Liver (tissue), 9 donors: ENCODE measurements around the gene MYO1H. TPM values are rescaled to one million over a fixed set of nuclear protein-coding genes. Genes with fewer than 3 reads are reported as not detected.

Experiments used
- DNase-seq: peaks from one replicate; pipeline ENCODE4 v3.0.0-alpha.2; 2017; ENCODE audit warnings: low spot score
- H3K27ac ChIP-seq, 2 donors: one replicate each; pipeline ENCODE4 v1.7.0; 2013; ENCODE audit warnings: inconsistent platforms in 2 of 2, low read length in 2 of 2, control low read depth in 1 of 2, low read depth in 1 of 2, mild to moderate bottlenecking in 1 of 2
- H3K27me3 ChIP-seq, 4 donors: one replicate each; pipeline versions ENCODE4 v1.6.1 to v1.7.0; 2013; ENCODE audit warnings: low read length in 3 of 4, inconsistent platforms in 1 of 4, mild to moderate bottlenecking in 1 of 4, moderate library complexity in 1 of 4; ENCODE audit not compliant: control insufficient read depth in 4 of 4, insufficient read depth in 4 of 4
- H3K36me3 ChIP-seq, 4 donors: one replicate each; pipeline versions ENCODE4 v1.6.1 to v1.7.0; 2013; ENCODE audit warnings: low read length in 3 of 4, mild to moderate bottlenecking in 3 of 4, low read depth in 1 of 4, moderate library complexity in 1 of 4; ENCODE audit not compliant: control insufficient read depth in 4 of 4, insufficient read depth in 3 of 4
- H3K4me1 ChIP-seq, 4 donors: one replicate each; pipeline versions ENCODE4 v1.6.1 to v1.7.0; 2013; ENCODE audit warnings: low read length in 3 of 4, mild to moderate bottlenecking in 3 of 4, moderate library complexity in 1 of 4; ENCODE audit not compliant: control insufficient read depth in 4 of 4, insufficient read depth in 4 of 4
- H3K4me3 ChIP-seq, 3 donors: one replicate each; pipeline versions ENCODE4 v1.6.1 to v1.7.0; 2013; ENCODE audit warnings: low read length in 3 of 3, control low read depth in 1 of 3, low read depth in 1 of 3, mild to moderate bottlenecking in 1 of 3
- H3K9ac ChIP-seq, 2 donors: one replicate each; pipeline ENCODE4 v1.7.0; 2013; ENCODE audit warnings: low read length in 2 of 2, mild to moderate bottlenecking in 2 of 2, moderate library complexity in 2 of 2, control low read depth in 1 of 2, low read depth in 1 of 2
- H3K9me3 ChIP-seq, 4 donors: one replicate each; pipeline versions ENCODE4 v1.6.1 to v1.7.0; 2013; ENCODE audit warnings: low read length in 3 of 4; ENCODE audit not compliant: control insufficient read depth in 4 of 4
- EGR1 ChIP-seq, 2 donors: IDR thresholded peaks; 2 replicates each; pipeline ENCODE4 v1.6.1; 2016 to 2018; ENCODE audit warnings: antibody characterized with exemption in 2 of 2, low read depth in 2 of 2
- HNF4A ChIP-seq, 2 donors: conservative IDR thresholded peaks; 2 replicates each; pipeline ENCODE4 v1.6.1; 2016; ENCODE audit warnings: antibody characterized with exemption in 2 of 2, mild to moderate bottlenecking in 2 of 2
- HNF4G ChIP-seq: IDR thresholded peaks from 2 replicates; pipeline ENCODE4 v1.6.1; 2016; ENCODE audit warnings: antibody characterized with exemption
- JUND ChIP-seq, 2 donors: IDR thresholded peaks; 2 replicates each; pipeline ENCODE4 v1.6.1; 2016; ENCODE audit warnings: antibody characterized with exemption in 2 of 2
- RAD21 ChIP-seq, 2 donors: IDR thresholded peaks; 2 replicates each; pipeline ENCODE4 v1.6.1; 2016; ENCODE audit warnings: antibody characterized with exemption in 2 of 2, mild to moderate bottlenecking in 2 of 2
- REST ChIP-seq: IDR thresholded peaks from 2 replicates; pipeline ENCODE4 v1.6.1; 2016; ENCODE audit warnings: antibody characterized with exemption, mild to moderate bottlenecking
- RXRA ChIP-seq, 2 donors: IDR thresholded peaks; 2 replicates each; pipeline ENCODE4 v1.6.1; 2017 to 2018; ENCODE audit warnings: antibody characterized with exemption in 2 of 2, mild to moderate bottlenecking in 1 of 2
- SP1 ChIP-seq: IDR thresholded peaks from 2 replicates; pipeline ENCODE4 v1.6.1; 2018; ENCODE audit warnings: antibody characterized with exemption, mild to moderate bottlenecking
- TAF1 ChIP-seq: conservative IDR thresholded peaks from 2 replicates; pipeline ENCODE4 v1.6.1; 2016; ENCODE audit warnings: antibody characterized with exemption, mild to moderate bottlenecking
- YY1 ChIP-seq: IDR thresholded peaks from 2 replicates; pipeline ENCODE4 v1.6.1; 2016; ENCODE audit warnings: antibody characterized with exemption, mild to moderate bottlenecking
- WGBS: extraction: QIAGEN DNeasy Blood & Tissue Kit; methylation state at CpG from one replicate; pipeline ENCODE4 v1.1.7; 2013; 5-methylcytosine and 5-hydroxymethylcytosine counted together
- polyA plus RNA-seq, 2 donors: library from polyadenylated mRNA; stranded (reverse) in 1 of 2; unstranded in 1 of 2; fragments of 200-250 nt in 1 of 2; fragments of >200 nt in 1 of 2; fragmentation: Nextera tagmentation in 1 of 2; extraction: Ambion mirVana in 1 of 2; gene quantifications; one replicate each; pipeline versions ENCODE4 v1.2.1 to v1.2.3, GENCODE V29; 2013 to 2015
- total RNA-seq, 2 donors: library from RNA; depleted of rRNA; stranded (reverse); fragments of >200 nt; gene quantifications; one replicate each; pipeline ENCODE4 v1.2.3, GENCODE V29; 2014
- donor health status: healthy.
- donor health status: healthy.
- donor health status: healthy.
- donor health status: healthy.
- donor health status: healthy.

The MYO1H gene
- total and polyA plus RNA-seq, 4 donors: not detected

- TF ChIP-seq HNF4A (conservative IDR thresholded peaks at IDR 0.05) (peak in 1 of 2 donors; percentile 16), TAF1 (no peak), HNF4G (peak; percentile 23), REST (no peak), EGR1 (IDR thresholded peaks at IDR 0.05; ENCODE audit: low read depth in 2 of 2) (no peak), RXRA (IDR thresholded peaks at IDR 0.05) (no peak), SP1 (peak; percentile 51)
- Histone ChIP-seq H3K9me3 (no peaks in the 10 kb centered on the region), H3K27ac (peak overlapping the region in 1 of 2 donors; percentile 2), H3K4me3 (no peak overlapping the region), H3K36me3 (peaks cover 4 to 27% (median 13%) of the 10 kb centered on the region in 4 donors), H3K4me1 (peaks cover 0 to 9% (median 4%) of the 10 kb centered on the region in 4 donors), H3K9ac (no peak overlapping the region), H3K27me3 (no peaks in the 10 kb centered on the region)
- no peak for DNase-seq
- WGBS: 72% methylated on average over 8 of the region's 8 CpGs
These were observed 101.1 kb downstream of the MYO1H start for GRCh38 chr12:109448707-109449390.

GRCh38 chr12:109449845-109450532 lies 102.3 kb downstream of the MYO1H start:
- H3K9ac ChIP-seq: no peak overlapping the region

GRCh38 chr12:109450980-109451379 lies 103.3 kb downstream of the MYO1H start:
- WGBS: 79% methylated on average over 4 of the region's 4 CpGs
- DNase-seq: no peak
- Histone ChIP-seq H3K9me3 (no peaks in the 10 kb centered on the region), H3K4me3 (no peak overlapping the region), H3K27me3 (no peaks in the 10 kb centered on the region), H3K4me1 (peaks cover 0 to 9% (median 4%) of the 10 kb centered on the region in 4 donors), H3K9ac (no peak overlapping the region), H3K27ac (no peak overlapping the region), H3K36me3 (peaks cover 8 to 49% (median 24%) of the 10 kb centered on the region in 4 donors)
- TF ChIP-seq YY1 (no peak), RXRA (IDR thresholded peaks at IDR 0.05) (peak in 1 of 2 donors; percentile 12), HNF4A (conservative IDR thresholded peaks at IDR 0.05) (peak in 1 of 2 donors; percentile 37), RAD21 (IDR thresholded peaks at IDR 0.05) (peak in 1 of 2 donors; percentile 57), SP1 (no peak)

More at GRCh38 chr12:109449845-109450532, 102.3 kb downstream of the MYO1H start:
- no peaks in the 10 kb centered on the region for H3K9me3 ChIP-seq
- H3K4me1 ChIP-seq: peaks cover 0 to 9% (median 4%) of the 10 kb centered on the region in 4 donors
- whole genome bisulfite sequencing: 76% methylated on average over 16 of the region's 16 CpGs
- DNase-seq: no peak
- TF ChIP-seq HNF4A (conservative IDR thresholded peaks at IDR 0.05) (peak in 1 of 2 donors; percentile 54), JUND (IDR thresholded peaks at IDR 0.05) (no peak)
- no peaks in the 10 kb centered on the region for H3K27me3 ChIP-seq
- H3K4me3 ChIP-seq: no peak overlapping the region
- no peak overlapping the region for H3K27ac ChIP-seq
- peaks cover 8 to 39% (median 17%) of the 10 kb centered on the region in 4 donors for H3K36me3 ChIP-seq
